Stimulated activated CD8-positive, alpha-beta memory T cell treated with anti-CD3 and anti-CD28 coated beads, Interleukin-15, amount 100 ng/mL, for 24 hours (primary cell): ENCODE measurements around the gene MSRB1.

ENCODE experiments used
- DNase-seq: peaks from one replicate; pipeline ENCODE4 v3.0.0-alpha.2; 2020; ENCODE audit warnings: low read depth

The MSRB1 gene

GRCh38 chr16:1895949-1896675 lies 46.9 kb downstream of the MSRB1 start:
- no peak for DNase-seq

DNA sequence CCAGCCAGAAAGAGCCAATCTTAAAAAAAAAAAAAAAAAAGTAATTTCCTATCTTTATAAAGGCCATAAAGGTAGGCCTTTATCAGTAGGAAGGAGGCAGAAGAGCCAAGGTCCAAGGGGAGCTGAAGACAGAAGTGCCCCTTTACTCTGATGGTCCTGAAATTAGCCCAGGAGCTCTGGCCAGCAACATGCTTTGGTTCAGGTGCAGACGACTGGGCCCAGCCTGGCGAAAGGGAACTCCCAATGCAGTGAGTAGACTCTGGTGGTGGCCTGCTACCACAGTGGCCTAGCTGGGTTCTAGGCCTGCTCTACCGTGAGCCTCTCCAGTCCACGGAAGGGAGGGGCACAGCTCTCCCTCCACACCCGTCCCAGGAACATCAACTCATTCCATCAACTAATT lies 47.9 kb downstream of the MSRB1 start:
- no peak for DNase-seq

DNA sequence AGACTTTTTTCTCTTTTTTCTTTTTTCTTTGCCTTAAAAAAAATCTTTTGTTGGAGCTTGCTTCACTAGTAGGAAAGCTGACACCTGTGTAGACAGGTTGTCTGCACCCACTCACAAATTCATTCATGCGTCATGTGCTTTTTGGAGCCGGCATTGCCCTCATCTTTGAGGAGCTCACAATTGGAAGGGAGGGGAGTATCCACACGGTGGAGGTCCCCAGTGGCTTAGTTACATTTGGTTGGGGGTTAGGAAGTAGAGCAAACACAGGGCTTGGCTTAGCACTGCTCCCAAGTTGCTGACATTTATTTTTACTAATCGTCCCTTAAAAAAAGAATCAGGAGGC lies 52.3 kb downstream of the MSRB1 start:
- no peak for DNase-seq

DNA sequence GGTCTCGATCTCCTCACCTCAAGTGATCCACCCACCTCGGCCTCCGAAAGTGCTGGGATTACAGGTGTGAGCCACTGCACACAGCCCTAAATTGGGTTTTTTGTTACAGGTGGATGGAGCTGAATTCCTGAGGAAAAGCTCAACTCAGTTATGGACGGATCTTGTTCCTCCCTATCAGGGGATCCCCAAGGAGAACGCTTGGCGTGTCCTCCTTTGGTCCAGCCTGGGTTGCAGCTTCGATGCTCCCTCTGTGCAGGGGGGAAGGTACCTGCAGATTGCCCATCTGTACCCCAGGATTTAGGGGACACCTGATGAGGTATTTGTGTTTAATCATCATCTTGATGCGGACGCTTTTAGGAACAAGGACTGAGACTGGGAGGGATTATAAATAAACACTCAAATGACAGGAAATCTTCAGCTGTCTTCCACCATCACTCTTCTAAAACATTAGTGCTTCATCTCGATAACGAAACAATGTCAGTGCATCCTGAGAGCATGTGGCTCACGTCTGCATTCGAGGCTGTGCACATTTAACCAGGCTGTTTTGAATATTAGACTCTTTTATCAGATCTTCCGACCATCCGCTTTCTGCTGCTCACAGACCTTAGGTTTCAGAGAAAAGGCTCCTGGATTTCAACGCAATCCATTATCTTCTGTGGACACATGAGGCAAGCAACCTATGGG lies 52.8 kb downstream of the MSRB1 start:
- no peak for DNase-seq
